Calu3 (cell line): Measurements from ENCODE around the gene INSIG1. TPM values are rescaled to one million over a fixed set of nuclear protein-coding genes. Genes with fewer than 3 reads are reported as not detected.

Source experiments
- BruUV-seq: library from RNA; stranded (reverse); fragments of 400-500 nt; replicated peaks from 2 replicates; lab custom pipeline; 2021; lab: Mats Ljungman, UMichigan
- CTCF ChIA-PET: fragments of 300-600 bp; sonication (Branson Sonifier 250); formaldehyde crosslinking; loops from one replicate; lab custom pipeline; 2022; ENCODE audit warnings: antibody characterized with exemption; lab: Charles Lee
- DNase-seq: peaks from one replicate; pipeline ENCODE4 v3.0.0; 2022
- H3K27ac Mint-ChIP-seq: one replicate; pipeline ENCODE4 v1.8.0; 2022; ENCODE audit warnings: mixed read lengths; ENCODE audit not compliant: unreplicated experiment
- H3K27me3 Mint-ChIP-seq: one replicate; pipeline ENCODE4 v1.8.0; 2022; ENCODE audit warnings: mixed read lengths; ENCODE audit not compliant: unreplicated experiment
- H3K36me3 Mint-ChIP-seq: one replicate; pipeline ENCODE4 v1.8.0; 2022; ENCODE audit warnings: mild to moderate bottlenecking, moderate library complexity, mixed read lengths; ENCODE audit not compliant: insufficient read depth, unreplicated experiment
- H3K4me1 Mint-ChIP-seq: one replicate; pipeline ENCODE4 v1.8.0; 2022; ENCODE audit warnings: mild to moderate bottlenecking, low read depth, mixed read lengths; ENCODE audit not compliant: unreplicated experiment
- H3K4me3 Mint-ChIP-seq: one replicate; pipeline ENCODE4 v1.8.0; 2022; ENCODE audit warnings: mild to moderate bottlenecking, low read depth, moderate library complexity, mixed read lengths; ENCODE audit not compliant: unreplicated experiment
- H3K9me3 Mint-ChIP-seq: one replicate; pipeline ENCODE4 v1.8.0; 2022; ENCODE audit warnings: low read depth, mixed read lengths; ENCODE audit not compliant: unreplicated experiment
- CTCF ChIP-seq: fragments of 200-600 bp; IDR thresholded peaks from one replicate; pipeline ENCODE4 v1.8.0; 2022; ENCODE audit warnings: antibody characterized with exemption; ENCODE audit not compliant: unreplicated experiment
- intact Hi-C: fragments of 100-400 bp; cut with micrococcal nuclease; formaldehyde crosslinking; loops from one replicate; pipeline ENCODE4 v1.10.0; 2022; ENCODE audit not compliant: unreplicated experiment
- total RNA-seq: library from RNA; stranded (reverse); gene quantifications from 2 replicates; pipeline ENCODE4 v1.2.3, GENCODE V29; 2022

Gene INSIG1
- total RNA-seq, 1 experiment from 2014 or later: 71.3 TPM

- no TSS peak for BruUV-seq
- no peak overlapping the region for H3K27ac Mint-ChIP-seq
- CTCF ChIA-PET: no interaction called here
Observed at GRCh38 chr7:155323001-155323638, 25.4 kb downstream of the INSIG1 start.

GRCh38 chr7:155324012-155324917 is 26.6 kb downstream of the INSIG1 start:
- no peak overlapping the region for H3K4me3 Mint-ChIP-seq
- no peaks in the 10 kb centered on the region for H3K9me3 Mint-ChIP-seq
- H3K4me1 Mint-ChIP-seq: no peaks in the 10 kb centered on the region
- no peak for TF ChIP-seq CTCF
- no peak overlapping the region for H3K27ac Mint-ChIP-seq
- no peaks in the 10 kb centered on the region for H3K27me3 Mint-ChIP-seq
- no peaks in the 10 kb centered on the region for H3K36me3 Mint-ChIP-seq
- no peak for DNase-seq
- CTCF ChIA-PET: no interaction called here
- intact Hi-C loops: no loop called here
- no TSS peak for BruUV-seq

More at GRCh38 chr7:155323001-155323638, 25.4 kb downstream of the INSIG1 start:
- intact Hi-C loops: no loop called here
- Mint-ChIP-seq H3K36me3 (no peaks in the 10 kb centered on the region), H3K27me3 (no peaks in the 10 kb centered on the region), H3K9me3 (no peaks in the 10 kb centered on the region), H3K4me1 (no peaks in the 10 kb centered on the region), H3K4me3 (no peak overlapping the region)
- TF ChIP-seq CTCF: no peak
- no peak for DNase-seq

GRCh38 chr7:155324918-155325235 is 27.2 kb downstream of the INSIG1 start:
- H3K27me3 Mint-ChIP-seq: no peaks in the 10 kb centered on the region
- intact Hi-C loops: no loop called here
- no peaks in the 10 kb centered on the region for H3K9me3 Mint-ChIP-seq
- H3K4me1 Mint-ChIP-seq: no peaks in the 10 kb centered on the region
- no peak for TF ChIP-seq CTCF
- no peak for DNase-seq
- H3K27ac Mint-ChIP-seq: no peak overlapping the region
- H3K36me3 Mint-ChIP-seq: no peaks in the 10 kb centered on the region
- CTCF ChIA-PET: no interaction called here
- no peak overlapping the region for H3K4me3 Mint-ChIP-seq
- BruUV-seq: no TSS peak

GRCh38 chr7:155326385-155326784 is 28.7 kb downstream of the INSIG1 start:
- intact Hi-C loops: no loop called here
- no peaks in the 10 kb centered on the region for H3K36me3 Mint-ChIP-seq
- CTCF ChIA-PET: no interaction called here
- DNase-seq: no peak
- no peaks in the 10 kb centered on the region for H3K9me3 Mint-ChIP-seq
- H3K4me3 Mint-ChIP-seq: no peak overlapping the region
- H3K27me3 Mint-ChIP-seq: no peaks in the 10 kb centered on the region
- H3K4me1 Mint-ChIP-seq: no peaks in the 10 kb centered on the region
- no peak for TF ChIP-seq CTCF
- no TSS peak for BruUV-seq
- H3K27ac Mint-ChIP-seq: no peak overlapping the region
